Hepatocyte (in vitro differentiated cells): Measurements from ENCODE around the gene PRPF4.

ENCODE experiments used
- EZH2 ChIP-seq: fragments of 200-600 bp; sonication (generic); IDR thresholded peaks from 2 replicates; pipeline ENCODE4 v1.6.1; 2016; ENCODE audit warnings: antibody characterized with exemption, mild to moderate bottlenecking, borderline replicate concordance
- EZH2phosphoT487 ChIP-seq: fragments of 200-600 bp; sonication (generic); IDR thresholded peaks from one replicate; pipeline ENCODE4 v1.6.1; 2018; ENCODE audit warnings: antibody characterized with exemption, mild to moderate bottlenecking, low read depth, moderate library complexity; ENCODE audit not compliant: unreplicated experiment, severe bottlenecking
- TF ChIP-seq, protein P1 (sequence below): fragments of 200-600 bp; sonication (generic); IDR thresholded peaks from 2 replicates; pipeline ENCODE4 v1.5.1; 2016; ENCODE audit warnings: antibody characterized with exemption, mild to moderate bottlenecking; ENCODE audit not compliant: poor library complexity

DNA sequence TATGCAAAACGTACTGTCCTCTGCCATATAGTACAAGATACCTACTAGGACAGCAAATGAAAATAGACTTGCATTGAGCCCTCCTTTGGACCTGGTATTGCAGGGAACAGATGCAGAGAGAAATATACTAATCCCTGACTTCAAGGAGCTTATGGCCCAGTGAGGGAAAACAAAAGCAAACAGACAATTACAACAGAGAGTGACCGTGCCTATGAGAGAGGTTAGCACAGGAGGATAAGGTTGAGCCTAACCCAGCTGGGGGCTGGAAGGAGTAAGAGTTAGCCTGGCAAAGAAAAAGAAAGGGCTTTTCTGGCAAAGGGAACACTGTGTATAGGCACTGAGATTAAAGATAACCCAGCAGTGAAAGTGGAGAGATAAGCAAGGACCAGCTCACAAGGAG lies 5.6 kb upstream of the PRPF4 start:
- TF ChIP-seq, protein P1, sequence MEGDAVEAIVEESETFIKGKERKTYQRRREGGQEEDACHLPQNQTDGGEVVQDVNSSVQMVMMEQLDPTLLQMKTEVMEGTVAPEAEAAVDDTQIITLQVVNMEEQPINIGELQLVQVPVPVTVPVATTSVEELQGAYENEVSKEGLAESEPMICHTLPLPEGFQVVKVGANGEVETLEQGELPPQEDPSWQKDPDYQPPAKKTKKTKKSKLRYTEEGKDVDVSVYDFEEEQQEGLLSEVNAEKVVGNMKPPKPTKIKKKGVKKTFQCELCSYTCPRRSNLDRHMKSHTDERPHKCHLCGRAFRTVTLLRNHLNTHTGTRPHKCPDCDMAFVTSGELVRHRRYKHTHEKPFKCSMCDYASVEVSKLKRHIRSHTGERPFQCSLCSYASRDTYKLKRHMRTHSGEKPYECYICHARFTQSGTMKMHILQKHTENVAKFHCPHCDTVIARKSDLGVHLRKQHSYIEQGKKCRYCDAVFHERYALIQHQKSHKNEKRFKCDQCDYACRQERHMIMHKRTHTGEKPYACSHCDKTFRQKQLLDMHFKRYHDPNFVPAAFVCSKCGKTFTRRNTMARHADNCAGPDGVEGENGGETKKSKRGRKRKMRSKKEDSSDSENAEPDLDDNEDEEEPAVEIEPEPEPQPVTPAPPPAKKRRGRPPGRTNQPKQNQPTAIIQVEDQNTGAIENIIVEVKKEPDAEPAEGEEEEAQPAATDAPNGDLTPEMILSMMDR = no peak
- TF ChIP-seq EZH2 = no peak
- no peak for TF ChIP-seq EZH2phosphoT487
